GM18858 (cell line): ENCODE measurements around the gene HOXA2.

Source experiments
- ATAC-seq: cut with Tn5 transposase; IDR thresholded peaks from one replicate; pipeline ENCODE4 v1.9.1; 2021; ENCODE audit not compliant: unreplicated experiment

Gene HOXA2

DNA sequence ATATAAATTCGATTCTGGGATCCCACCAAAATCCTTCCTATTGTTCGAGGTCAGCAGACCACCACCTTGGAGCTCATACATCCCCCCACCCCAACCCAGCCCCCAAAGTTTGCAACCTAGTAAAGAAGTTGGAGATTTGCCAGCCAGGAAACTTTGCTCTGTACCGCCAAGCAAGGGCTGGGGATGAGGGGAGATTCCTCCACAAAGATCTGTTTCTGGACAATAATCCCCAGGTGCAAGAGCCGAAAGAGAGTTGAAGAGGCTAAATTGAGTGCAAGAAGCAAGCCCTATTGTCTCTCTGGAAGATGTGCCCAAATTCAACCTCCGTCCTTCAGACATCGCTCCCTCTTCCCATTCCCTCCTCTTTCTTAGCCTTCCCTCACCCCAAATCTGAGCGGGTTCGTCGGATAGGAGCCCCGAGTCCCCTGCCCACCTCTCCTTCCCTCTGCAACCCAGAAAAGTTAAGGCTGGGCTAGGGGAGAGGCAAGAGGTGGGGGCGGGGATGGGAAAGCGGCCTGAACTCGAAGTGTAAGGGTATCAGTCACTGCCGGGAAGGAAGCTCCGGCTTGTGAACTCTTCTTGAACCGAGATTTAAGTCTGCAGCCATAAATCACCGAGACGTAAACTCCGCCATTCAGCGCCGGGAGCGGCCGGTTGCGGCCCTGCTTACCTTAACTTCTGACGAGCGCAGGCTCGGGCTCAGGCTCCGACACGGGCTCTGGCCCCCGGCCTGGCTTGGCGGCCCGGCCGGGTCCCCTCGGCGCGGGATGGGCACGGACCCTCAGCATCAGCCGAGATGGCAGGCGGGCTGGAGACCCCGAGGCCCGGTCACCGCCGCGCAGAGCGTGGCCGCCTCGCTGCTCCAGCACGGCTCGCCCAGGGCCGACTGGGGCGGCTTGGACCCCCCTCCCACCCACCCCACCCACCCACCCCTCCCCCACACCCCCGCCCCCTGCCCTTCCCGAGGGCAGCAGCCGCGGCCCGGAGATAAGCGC is 10.8 kb upstream of the HOXA2 start:
- no peak for ATAC-seq

DNA sequence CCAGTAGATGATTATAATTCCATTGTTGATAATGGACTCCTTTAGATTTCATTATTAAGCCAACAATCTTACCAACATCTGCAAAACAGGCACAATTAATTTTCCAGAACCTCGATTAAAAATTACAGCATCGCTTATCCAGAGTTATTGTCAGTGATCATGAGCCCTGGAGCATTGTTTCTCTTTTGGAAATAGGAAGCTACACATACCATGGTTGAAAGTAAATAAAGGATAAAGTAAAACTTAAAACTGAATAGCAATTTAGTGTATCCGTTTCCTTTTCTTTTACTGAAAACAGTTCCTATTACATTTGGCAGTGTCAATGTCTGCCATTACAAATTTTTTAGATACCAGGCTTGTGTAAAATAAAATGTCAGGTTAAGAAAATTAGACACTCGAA is 9.9 kb upstream of the HOXA2 start:
- ATAC-seq, result no peak

DNA sequence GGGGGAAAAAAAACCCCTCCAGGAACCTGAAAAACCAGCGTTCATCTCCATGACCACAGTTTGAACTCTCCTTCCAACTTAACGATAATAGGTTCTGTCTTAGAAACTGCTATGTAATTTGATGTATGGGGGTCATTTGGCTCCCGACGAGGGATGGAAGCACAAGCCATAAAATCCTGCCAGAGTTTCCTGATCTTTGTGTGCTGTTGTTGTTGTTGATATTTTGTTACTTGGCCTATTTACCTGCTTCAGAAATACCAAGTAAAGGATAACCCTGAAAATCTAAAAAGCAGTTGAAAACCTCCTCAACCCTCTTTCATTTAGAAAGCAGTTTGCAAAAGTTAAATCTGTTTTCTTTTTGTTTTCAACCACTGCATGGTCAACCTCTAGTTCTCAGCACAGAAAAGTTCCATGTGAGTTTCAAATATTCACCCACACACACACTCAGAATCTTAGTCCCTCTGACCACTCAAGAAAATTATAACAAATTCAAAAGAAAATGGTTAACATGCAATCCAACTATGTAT is 9.3 kb upstream of the HOXA2 start:
- no peak for ATAC-seq

- ATAC-seq, result no peak
Measured at GRCh38 chr7:27111042-27111750, 8.7 kb upstream of the HOXA2 start.

DNA sequence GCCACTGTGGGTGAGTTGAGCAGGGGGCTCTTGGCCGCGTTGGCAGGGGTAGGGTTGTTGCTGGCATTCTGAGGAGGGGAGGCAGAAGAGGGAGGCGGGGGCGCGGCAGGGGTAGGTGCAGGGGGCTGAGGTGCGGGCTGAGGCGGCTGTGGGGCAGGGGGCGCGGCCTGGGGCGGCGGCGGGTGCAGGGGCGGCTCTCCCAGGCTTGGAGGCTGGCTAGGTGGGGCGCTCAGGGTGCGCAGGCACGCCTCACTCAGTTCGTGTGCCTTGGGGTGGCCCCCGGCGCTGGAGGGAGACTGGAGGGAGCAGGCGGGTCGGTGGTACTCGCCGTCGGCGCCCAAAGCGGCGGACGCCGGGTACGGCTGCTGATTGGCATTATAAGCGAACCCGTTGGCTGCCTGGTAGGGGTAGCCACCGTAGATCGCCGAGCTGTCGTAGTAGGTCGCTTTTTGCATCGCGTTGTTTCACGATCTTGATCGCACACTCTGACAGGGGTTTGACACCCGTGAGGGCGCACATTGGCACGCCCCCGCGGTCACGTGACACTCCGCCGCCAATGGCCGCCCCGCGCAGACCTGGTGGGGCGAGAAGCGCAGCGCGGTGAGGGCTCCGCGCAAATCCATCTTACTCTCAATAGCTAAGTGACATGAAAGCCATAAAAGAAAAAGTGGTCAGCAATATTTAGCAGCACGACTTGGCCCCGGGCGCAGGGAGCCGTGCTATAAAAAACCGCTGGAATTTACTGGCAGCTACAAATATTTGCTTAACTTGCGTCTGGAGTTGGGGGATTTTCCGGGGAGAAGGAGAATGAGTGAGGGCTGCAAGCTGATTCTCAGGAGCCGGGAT is 7.9 kb upstream of the HOXA2 start:
- no peak for ATAC-seq

GRCh38 chr7:27109466-27110185 is 7.1 kb upstream of the HOXA2 start:
- no peak for ATAC-seq

DNA sequence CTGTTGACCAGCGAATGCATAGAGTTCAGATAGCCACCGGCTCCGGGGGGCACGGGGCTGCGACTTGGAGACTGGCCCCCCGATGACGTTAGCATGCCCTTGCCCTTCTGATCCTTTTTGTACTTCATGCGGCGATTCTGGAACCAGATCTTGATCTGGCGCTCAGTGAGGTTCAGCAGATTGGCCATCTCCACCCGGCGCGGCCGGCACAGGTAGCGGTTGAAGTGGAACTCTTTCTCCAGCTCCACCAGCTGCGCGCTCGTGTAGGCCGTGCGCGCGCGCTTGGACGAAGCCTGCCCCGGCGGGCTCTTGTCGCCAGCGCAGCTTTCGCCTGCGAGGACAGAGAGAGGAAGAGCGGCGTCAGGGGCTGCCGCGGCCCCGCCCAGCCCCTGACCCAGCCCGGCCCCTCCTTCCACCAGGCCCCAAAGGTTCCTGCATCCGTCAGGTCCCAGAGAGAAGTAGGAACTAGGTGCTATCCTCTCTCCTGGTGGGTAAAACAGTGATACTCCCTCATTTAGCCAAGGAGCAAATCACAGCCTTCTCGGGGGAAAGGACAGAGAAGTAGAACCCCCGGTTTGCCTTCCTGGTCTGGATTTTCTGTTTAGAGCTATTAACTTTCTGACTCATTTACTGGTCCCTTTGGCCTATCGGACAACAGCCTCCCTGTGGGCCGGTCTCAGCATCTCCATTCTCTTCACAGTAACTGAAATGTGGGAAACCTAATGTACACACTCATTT is 6.1 kb upstream of the HOXA2 start:
- ATAC-seq, result no peak

GRCh38 chr7:27107391-27108381 is 5.2 kb upstream of the HOXA2 start:
- ATAC-seq, result no peak

GRCh38 chr7:27106901-27107240 is 4.4 kb upstream of the HOXA2 start:
- no peak for ATAC-seq

- ATAC-seq, result no peak
Measured at GRCh38 chr7:27106181-27106900, 3.9 kb upstream of the HOXA2 start.

GRCh38 chr7:27105301-27106031 is 3.0 kb upstream of the HOXA2 start:
- no peak for ATAC-seq

- ATAC-seq, result no peak
Measured at GRCh38 chr7:27104341-27105058, 2.0 kb upstream of the HOXA2 start.

DNA sequence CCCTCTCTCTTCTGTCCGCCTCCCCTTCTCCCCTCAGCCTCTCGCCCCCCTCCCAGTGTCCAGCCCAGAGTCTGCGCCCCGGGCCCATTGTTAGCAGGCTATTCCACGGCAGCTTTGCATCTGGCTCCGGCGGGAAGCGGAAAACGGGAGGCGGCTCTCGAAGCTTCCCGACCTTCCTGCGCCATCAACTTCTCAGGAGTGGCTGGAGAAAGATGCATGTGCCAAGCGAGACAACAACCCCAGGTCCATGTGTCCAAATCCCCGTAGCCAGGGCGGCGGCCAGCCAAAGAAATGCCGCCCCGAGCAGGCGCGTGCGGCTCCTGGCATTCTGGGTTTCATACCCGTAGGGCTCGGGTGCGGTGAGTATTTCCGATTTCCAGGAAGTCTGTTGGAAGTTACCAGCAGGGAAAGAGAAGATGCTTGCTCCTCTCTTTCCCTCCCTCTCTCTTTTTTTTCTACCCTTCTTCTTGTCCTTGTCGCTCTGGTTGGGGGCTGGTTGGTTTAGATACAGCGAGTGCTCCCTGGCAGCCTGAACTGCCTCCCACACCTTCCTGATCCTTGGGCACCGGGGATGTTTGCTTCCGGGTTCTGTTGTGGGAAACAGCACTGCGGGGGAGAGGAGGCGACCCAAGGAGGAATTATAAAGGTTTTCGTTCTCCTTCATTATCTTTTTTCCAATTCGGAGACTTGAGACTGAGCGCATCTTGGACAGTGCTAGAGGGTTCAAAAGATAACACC is 1.2 kb upstream of the HOXA2 start:
- no peak for ATAC-seq

- ATAC-seq, result no peak
Measured at GRCh38 chr7:27101957-27102580, 414 bp downstream of the HOXA2 start.

DNA sequence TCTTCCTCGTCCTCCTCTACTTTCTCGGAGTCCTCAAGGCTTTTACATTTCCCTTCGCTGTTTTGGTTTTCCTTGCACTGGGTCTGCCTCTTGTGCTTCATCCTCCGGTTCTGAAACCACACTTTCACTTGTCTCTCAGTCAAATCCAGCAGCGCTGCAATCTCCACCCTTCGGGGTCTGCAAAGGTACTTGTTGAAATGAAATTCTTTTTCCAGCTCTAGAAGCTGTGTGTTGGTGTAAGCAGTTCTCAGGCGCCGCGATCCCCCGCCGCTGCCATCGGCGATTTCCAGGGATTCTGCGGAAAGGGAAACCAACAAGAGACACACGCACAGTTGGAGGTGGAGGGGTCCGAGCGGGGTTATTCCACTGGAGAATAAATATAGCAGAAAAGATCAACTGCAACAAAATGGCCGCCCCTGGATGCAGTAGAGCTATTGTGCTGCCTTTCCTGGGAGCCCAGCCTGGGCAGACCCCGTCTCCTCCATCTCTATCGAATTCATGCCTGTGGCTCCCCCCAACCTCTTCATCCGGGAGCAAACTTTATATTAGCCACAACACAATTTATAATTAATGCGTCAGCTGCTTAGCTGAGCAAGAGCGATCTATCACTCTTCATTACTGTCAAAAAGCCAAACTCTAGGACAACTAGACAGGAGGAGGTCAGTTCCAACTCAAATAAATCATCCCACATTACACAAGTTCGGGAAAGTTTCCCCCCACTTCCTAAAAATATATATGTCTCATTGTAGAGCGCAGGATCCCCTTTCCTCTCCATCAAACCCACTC is 1.1 kb downstream of the HOXA2 start:
- no peak for ATAC-seq
